GM12878 (cell line): ENCODE results near the gene JADE2. TPM values are rescaled to one million over a fixed set of nuclear protein-coding genes. Genes with fewer than 3 reads are reported as not detected.

ENCODE experiments used
- ATAC-seq: fragments of 200-7000 bp; cut with Tn5 transposase; 3 replicates; pipeline ENCODE4 v1.9.1; 2020; ENCODE audit warnings: mild to moderate bottlenecking, moderate library complexity
- BruUV-seq: library from RNA; stranded (reverse); fragments of 400-500 nt; replicated peaks from 2 replicates; lab custom pipeline; 2021; lab: Mats Ljungman, UMichigan
- CTCF ChIA-PET: fragments of 300-600 bp; sonication (Branson Sonifier 250); formaldehyde crosslinking; extraction: SDS; loops from one replicate; lab custom pipeline; 2021; ENCODE audit warnings: inconsistent platforms; lab: Yijun Ruan, JAX
- POLR2A ChIA-PET: fragments of 350-600 bp; formaldehyde crosslinking; extraction: SDS; loops from one replicate; lab custom pipeline; 2021; ENCODE audit warnings: inconsistent platforms; lab: Charles Lee
- RAD21 ChIA-PET: fragments of 300-600 bp; sonication (Branson Sonifier 250); formaldehyde crosslinking; loops from one replicate; lab custom pipeline; 2023; ENCODE audit warnings: antibody characterized with exemption; ENCODE audit not compliant: unreplicated experiment; lab: Charles Lee
- SMC1A ChIA-PET: fragments of 300-600 bp; sonication (Branson Sonifier 250); formaldehyde crosslinking; loops from one replicate; lab custom pipeline; 2023; ENCODE audit not compliant: unreplicated experiment, uncharacterized antibody; lab: Charles Lee
- DNase-seq: peaks from one replicate; pipeline ENCODE4 v3.0.0-alpha.2; 2011; ENCODE audit warnings: low read depth, low spot score
- FAIRE-seq: peaks from 3 replicates; lab custom pipeline; 2011; peaks lifted over from hg19 to GRCh38; lab: Jason Lieb, UNC
- H2AFZ ChIP-seq: 2 replicates; pipeline ENCODE4 v1.6.0; 2011; ENCODE audit warnings: low read depth, low read length, control low read depth; ENCODE audit not compliant: control insufficient read depth
- H3K27ac ChIP-seq: 2 replicates; pipeline ENCODE4 v1.5.1; 2011; ENCODE audit warnings: control low read depth; ENCODE audit not compliant: control insufficient read depth, insufficient read depth
- H3K27me3 ChIP-seq, 2 experiments: replicated peaks in 1 of 2; 2 replicates each; pipeline versions ENCODE4 v1.6.0 to v1.6.1; 2011; ENCODE audit warnings: low read length in 1 of 2; ENCODE audit not compliant: control insufficient read depth in 2 of 2, insufficient read depth in 2 of 2
- H3K36me3 ChIP-seq, 2 experiments: 2 replicates each; pipeline ENCODE4 v1.5.1; 2011; ENCODE audit warnings: low read length in 1 of 2; ENCODE audit not compliant: control insufficient read depth in 2 of 2, insufficient read depth in 2 of 2
- H3K4me1 ChIP-seq: 2 replicates; pipeline ENCODE4 v1.6.1; 2011; ENCODE audit warnings: mild to moderate bottlenecking, low read length, moderate library complexity, mixed read lengths; ENCODE audit not compliant: control insufficient read depth, insufficient read depth
- H3K4me2 ChIP-seq: 2 replicates; pipeline ENCODE4 v1.6.0; 2011; ENCODE audit warnings: control low read depth; ENCODE audit not compliant: control insufficient read depth, insufficient read depth
- H3K4me3 ChIP-seq: fragments of 200-600 bp; sonication (generic); 2 replicates; pipeline ENCODE4 v1.5.1; 2016
- H3K79me2 ChIP-seq: 2 replicates; pipeline ENCODE4 v1.6.0; 2011; ENCODE audit warnings: low read length; ENCODE audit not compliant: control insufficient read depth, insufficient read depth
- H3K9ac ChIP-seq: 2 replicates; pipeline ENCODE4 v1.8.0; 2011; ENCODE audit warnings: low read length, control low read depth, mixed read lengths; ENCODE audit not compliant: control insufficient read depth, insufficient read depth
- H3K9me3 ChIP-seq: replicated peaks from 3 replicates; pipeline ENCODE4 v1.5.1; 2011; ENCODE audit warnings: mild to moderate bottlenecking, low read length; ENCODE audit not compliant: control insufficient read depth, insufficient read depth
- H4K20me1 ChIP-seq: 2 replicates; pipeline ENCODE4 v1.6.0; 2011; ENCODE audit not compliant: control insufficient read depth, insufficient read depth
- BMI1 ChIP-seq: fragments of 450-650 bp; IDR thresholded peaks from 2 replicates; pipeline ENCODE4 v1.6.1; 2016; ENCODE audit warnings: mild to moderate bottlenecking, moderate library complexity, borderline replicate concordance
- CREM ChIP-seq: IDR thresholded peaks from 2 replicates; pipeline ENCODE4 v1.6.1; 2014; ENCODE audit warnings: antibody characterized with exemption, low read depth
- IKZF2 ChIP-seq, 2 experiments: fragments of 450-650 bp; IDR thresholded peaks; 2 replicates each; pipeline ENCODE4 v1.6.1; 2017; ENCODE audit warnings: mild to moderate bottlenecking in 2 of 2, moderate library complexity in 2 of 2
- SMARCA5 ChIP-seq: fragments of 450-650 bp; IDR thresholded peaks from 2 replicates; pipeline ENCODE4 v1.6.1; 2017; ENCODE audit warnings: mild to moderate bottlenecking
- WGBS: methylation state at CpG from one replicate; pipeline ENCODE4 v1.1.6; 2016; ENCODE audit warnings: low lambda C conversion rate; ENCODE audit not compliant: insufficient replicate concordance, insufficient coverage; ENCODE audit errors: missing lambda C conversion rate; 5-methylcytosine and 5-hydroxymethylcytosine counted together
- in situ Hi-C: fragments of 300-500 bp; cut with MboI; formaldehyde crosslinking; loops from 9 replicates; pipeline ENCODE4 v1.14.3; 2018; ENCODE audit warnings: mixed read lengths
- intact Hi-C: fragments of 100-400 bp; cut with micrococcal nuclease; formaldehyde crosslinking; loops from one replicate; pipeline ENCODE4 v1.14.2; 2022; ENCODE audit not compliant: unreplicated experiment
- polyA plus RNA-seq, 11 experiments: library from polyadenylated mRNA; depleted of rRNA in 4 of 11; unstranded in 6 of 11; stranded (reverse) in 5 of 11; fragments of >200 nt; fragmentation: Nextera tagmentation in 4 of 11; fragmentation: Illumina TruSeq in 1 of 11; extraction: Ambion mirVana in 4 of 11; extraction: Trizol in 1 of 11; gene quantifications; 1 replicate in 1 of 11; 2 replicates in 10 of 11; pipeline versions ENCODE4 v1.2.1 to v1.2.3, GENCODE V29; 2011 to 2016; ENCODE audit warnings: inconsistent platforms in 2 of 11, missing spikeins in 2 of 11, low read depth in 1 of 11
- total RNA-seq, 4 experiments: library from RNA; depleted of rRNA in 3 of 4; stranded (reverse); fragments of >200 nt in 3 of 4; fragmentation: Illumina TruSeq in 1 of 4; extraction: Trizol in 1 of 4; gene quantifications; 2 replicates each; pipeline versions ENCODE4 v1.2.1 to v1.2.3, GENCODE V29; 2013 to 2021
- TF ChIP-seq, protein P1 (sequence below): IDR thresholded peaks from 2 replicates; pipeline ENCODE4 v1.6.1; 2011; ENCODE audit warnings: borderline replicate concordance, low read depth, mild to moderate bottlenecking, moderate library complexity, mixed read lengths, low read length; ENCODE audit not compliant: insufficient read depth; ENCODE audit errors: extremely low read length
- TF ChIP-seq, protein P2 (sequence below): fragments of 450-650 bp; IDR thresholded peaks from 2 replicates; pipeline ENCODE4 v1.6.1; 2018; ENCODE audit warnings: mild to moderate bottlenecking, low read depth, moderate library complexity; ENCODE audit not compliant: partially characterized antibody

The JADE2 gene
- total and polyA plus RNA-seq, 10 of the 15 experiments (the other 5 are each of a cell fraction or from before 2014, with no cell fraction given) = 1.5 to 67.0 (median 22.4) TPM

DNA sequence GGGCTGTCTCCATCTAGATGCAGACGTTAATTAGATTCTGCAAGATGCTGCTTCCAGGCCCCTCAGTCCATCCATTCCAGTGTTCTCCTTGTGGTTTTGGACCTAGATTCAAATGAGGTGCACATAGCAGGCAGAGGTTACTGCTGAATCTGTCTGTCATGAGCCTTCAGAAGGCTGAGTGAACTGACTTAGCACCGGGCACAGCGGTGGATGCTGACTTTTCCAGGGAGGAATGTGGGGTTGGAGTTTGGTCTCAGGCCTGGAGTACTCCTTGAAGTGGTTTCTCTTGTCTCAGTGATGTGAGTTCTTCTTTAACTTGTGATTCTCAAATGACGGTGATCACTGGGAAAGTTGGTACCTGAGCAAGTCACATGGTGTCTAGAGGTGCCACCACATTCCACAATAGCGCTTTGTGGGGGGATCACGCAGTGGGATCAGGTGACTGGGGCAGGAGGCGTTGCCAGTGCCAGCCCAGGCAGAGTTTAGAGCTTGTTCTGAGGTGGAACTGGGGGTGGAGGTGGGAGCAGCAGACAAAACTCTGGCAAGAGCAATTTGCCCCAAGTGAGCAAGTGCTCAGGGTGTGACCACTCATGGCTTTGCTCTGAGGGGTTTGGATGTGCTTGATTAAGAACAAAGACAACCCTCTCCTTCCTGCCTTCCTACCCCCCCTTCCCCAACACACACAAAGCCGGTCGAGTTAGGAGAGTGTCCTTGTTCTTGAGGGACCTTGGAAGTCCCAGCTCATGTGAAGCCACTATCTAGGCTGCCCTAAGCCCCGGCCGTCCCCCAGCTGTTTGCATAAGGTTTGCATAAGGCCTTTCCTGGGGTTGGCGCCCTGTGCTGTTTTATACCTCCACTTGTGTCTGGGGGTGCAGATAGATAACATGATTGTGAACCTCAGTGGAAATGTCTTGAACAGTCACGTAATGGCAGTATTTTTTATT, 25.1 kb downstream of the JADE2 start (continued):
- TF ChIP-seq IKZF2 (IDR thresholded peaks at IDR 0.05) = 0 out of 4 replicates have a peak, but pooled peaks of 1 of the 2 experiments have one; percentile 49
- TF ChIP-seq, protein P1, sequence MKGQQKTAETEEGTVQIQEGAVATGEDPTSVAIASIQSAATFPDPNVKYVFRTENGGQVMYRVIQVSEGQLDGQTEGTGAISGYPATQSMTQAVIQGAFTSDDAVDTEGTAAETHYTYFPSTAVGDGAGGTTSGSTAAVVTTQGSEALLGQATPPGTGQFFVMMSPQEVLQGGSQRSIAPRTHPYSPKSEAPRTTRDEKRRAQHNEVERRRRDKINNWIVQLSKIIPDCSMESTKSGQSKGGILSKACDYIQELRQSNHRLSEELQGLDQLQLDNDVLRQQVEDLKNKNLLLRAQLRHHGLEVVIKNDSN = peak; percentile 36
- TF ChIP-seq CREM = no peak
- no peak for TF ChIP-seq BMI1

DNA sequence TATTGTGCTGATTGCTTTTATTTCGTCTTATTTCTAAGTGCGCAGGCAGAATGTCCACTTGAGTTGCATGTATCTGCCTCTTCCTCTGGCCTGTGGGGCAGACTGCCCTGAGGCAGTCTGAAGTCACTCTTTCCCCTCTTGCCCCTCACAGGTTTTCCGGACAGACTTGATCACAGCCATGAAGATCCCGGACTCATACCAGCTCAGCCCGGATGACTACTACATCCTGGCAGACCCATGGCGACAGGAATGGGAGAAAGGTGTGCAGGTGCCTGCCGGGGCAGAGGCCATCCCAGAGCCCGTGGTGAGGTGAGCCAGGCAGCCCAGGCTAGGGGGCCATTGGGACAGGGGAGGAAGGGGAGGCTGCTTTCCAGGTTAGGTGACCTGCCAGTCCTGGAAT, 26.4 kb downstream of the JADE2 start:
- no peak overlapping the region for H3K4me3 ChIP-seq
- POLR2A ChIA-PET = interaction anchor here (5.5 kb wide), 1 partner anchor 8 kb away, joined by 113 read pairs; no protein-coding TSS in a partner anchor
- no peaks in the 10 kb centered on the region for H4K20me1 ChIP-seq
- H2AFZ ChIP-seq = no peak overlapping the region
- 96% methylated on average over 8 of the region's 8 CpGs for WGBS
- peaks cover 79% of the 10 kb centered on the region for H3K4me1 ChIP-seq
- DNase-seq = no peak
- H3K4me2 ChIP-seq = no peak overlapping the region; the same call in 1 of the 2 replicates
- in situ Hi-C loops = no loop called here
- TF ChIP-seq SMARCA5 = no peak
- TF ChIP-seq, protein P2, sequence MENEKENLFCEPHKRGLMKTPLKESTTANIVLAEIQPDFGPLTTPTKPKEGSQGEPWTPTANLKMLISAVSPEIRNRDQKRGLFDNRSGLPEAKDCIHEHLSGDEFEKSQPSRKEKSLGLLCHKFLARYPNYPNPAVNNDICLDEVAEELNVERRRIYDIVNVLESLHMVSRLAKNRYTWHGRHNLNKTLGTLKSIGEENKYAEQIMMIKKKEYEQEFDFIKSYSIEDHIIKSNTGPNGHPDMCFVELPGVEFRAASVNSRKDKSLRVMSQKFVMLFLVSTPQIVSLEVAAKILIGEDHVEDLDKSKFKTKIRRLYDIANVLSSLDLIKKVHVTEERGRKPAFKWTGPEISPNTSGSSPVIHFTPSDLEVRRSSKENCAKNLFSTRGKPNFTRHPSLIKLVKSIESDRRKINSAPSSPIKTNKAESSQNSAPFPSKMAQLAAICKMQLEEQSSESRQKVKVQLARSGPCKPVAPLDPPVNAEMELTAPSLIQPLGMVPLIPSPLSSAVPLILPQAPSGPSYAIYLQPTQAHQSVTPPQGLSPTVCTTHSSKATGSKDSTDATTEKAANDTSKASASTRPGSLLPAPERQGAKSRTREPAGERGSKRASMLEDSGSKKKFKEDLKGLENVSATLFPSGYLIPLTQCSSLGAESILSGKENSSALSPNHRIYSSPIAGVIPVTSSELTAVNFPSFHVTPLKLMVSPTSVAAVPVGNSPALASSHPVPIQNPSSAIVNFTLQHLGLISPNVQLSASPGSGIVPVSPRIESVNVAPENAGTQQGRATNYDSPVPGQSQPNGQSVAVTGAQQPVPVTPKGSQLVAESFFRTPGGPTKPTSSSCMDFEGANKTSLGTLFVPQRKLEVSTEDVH = no peak
- TF ChIP-seq, all 136 proteins: peak for 0
- ChIA-PET RAD21 (interaction anchor here (2.1 kb wide), 1 partner anchor 11 kb away, joined by 10 read pairs; no protein-coding TSS in a partner anchor), CTCF (interaction anchor here (1.7 to 1.9 kb wide), 2 partner anchors 25 to 26 kb away, joined by 5 to 7 read pairs; no protein-coding TSS in a partner anchor), SMC1A (interaction anchor here (1.2 to 1.4 kb wide), 2 partner anchors 49 to 101 kb away, joined by 3 read pairs; no protein-coding TSS in a partner anchor)
- BruUV-seq = no TSS peak
- Histone ChIP-seq H3K9ac (no peak overlapping the region), H3K9me3 (no peaks in the 10 kb centered on the region), H3K36me3 (peaks cover 13 to 15% of the 10 kb centered on the region in 2 experiments), H3K27ac (peak overlapping the region; percentile 35; the same call in 1 of the 2 replicates), H3K79me2 (peaks cover 57% of the 10 kb centered on the region), H3K27me3 (no peaks in the 10 kb centered on the region)
- no peak for ATAC-seq
- intact Hi-C loops = no loop called here
- FAIRE-seq = no peak
